GM19438 (cell line): ENCODE data around the gene BTBD9.

Source experiments
- ATAC-seq: cut with Tn5 transposase; IDR thresholded peaks from one replicate; pipeline ENCODE4 v1.9.1; 2021; ENCODE audit warnings: low read depth; ENCODE audit not compliant: unreplicated experiment

Gene BTBD9

DNA sequence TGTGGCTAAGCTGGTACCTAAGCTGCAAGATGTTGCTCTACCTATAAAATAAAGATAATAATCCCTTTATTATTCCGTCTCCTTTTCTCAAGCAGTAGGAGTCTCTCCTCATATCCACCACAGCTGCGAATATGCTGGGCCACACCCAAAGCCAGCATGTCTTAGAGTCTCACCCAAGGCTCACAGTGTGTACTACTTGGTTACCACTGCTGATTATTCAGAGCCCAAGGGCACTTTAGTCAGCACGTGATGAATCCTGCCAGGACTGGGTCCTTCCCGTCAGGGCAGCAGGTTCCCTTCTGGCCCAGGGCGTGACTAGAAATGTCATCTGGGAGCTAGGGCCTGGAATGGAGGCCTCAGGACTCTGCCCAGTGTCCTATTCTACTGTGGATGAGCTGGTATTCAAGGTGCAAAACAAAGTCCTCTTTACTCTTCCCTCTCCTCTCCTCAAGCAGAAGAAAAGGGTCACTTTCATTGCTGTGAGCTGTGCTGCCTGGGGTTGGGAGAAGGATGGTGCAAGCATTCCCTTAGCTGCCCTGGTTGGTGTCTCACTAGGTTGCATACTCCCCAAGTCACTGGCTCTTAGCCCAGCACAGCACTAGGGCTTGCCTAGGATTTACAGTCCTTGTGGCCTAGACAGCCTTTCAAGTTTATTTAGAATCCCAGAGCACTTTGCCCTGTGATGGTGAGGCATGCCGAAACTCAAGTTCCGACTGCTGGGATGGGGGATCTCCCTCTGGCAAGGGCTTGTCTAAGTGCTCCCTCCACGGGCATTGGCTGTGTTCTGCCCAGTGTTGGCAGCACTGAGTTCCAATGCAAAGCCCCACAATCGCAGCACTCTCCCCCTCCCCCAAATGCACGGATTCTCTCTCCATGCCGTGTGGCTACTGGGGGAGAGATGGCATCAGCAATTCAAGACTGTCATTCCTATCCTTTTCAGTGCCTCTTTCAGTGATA, 320.2 kb downstream of the BTBD9 start:
- ATAC-seq: no peak

- no peak for ATAC-seq
Measured at GRCh38 chr6:38316099-38316868, 323.4 kb downstream of the BTBD9 start.

DNA sequence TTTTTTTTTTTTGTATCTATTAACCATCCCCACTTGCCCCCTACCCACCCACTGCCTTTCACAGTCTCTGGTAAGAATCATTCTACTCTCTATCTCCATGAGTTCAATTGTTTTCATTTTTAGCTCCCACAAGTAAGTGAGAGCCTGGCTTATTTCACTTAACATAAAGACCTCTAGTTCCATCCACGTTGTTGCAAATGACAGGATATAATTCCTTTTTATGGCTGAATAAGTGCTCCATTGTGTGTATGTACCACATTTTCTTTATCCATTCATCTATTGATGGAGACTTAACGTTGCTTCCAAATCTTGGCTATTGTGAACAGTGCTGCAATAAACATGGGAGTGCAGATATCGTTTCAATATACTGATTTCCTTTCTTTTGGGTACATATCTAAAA, 328.5 kb downstream of the BTBD9 start:
- no peak for ATAC-seq

DNA sequence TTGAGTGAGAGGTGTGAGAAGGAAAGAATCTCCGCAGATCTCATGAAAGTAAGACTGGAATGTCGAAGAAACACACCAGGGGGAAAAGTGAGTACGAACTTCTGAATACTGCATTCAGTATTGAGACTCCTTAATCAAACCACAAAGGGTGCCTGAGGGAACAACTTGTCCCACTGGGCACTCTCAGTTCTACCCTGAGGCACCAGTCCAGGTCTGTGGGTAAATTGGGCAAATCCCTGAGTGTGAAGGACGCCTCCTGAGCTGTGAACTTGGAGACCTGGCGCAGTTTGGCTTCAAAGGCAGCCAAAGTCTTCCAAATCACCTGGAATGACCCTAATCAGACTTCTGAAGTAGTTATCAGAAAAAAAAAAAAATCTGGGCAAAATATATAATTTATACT, 329.7 kb downstream of the BTBD9 start:
- ATAC-seq: no peak

GRCh38 chr6:38307740-38308139, 332.0 kb downstream of the BTBD9 start:
- ATAC-seq: peak; percentile 58

DNA sequence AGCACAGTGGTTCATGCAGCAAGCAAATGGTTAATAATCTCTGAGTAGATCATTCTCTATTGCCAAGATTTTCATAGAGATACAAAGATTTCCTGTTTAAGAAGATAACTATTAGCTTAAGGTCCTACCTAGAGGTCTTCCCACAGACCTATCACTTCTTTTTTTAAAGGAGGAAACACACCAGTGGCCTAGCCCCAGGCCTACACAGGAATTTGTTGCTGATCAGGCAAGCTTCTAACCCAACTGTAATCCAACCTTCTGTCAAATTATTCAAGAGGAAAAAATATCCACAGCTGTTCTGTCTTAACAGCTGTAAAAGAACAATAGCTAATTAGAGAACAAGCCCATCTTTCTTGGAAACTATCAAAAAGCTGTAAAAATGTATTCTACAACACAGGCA, 332.8 kb downstream of the BTBD9 start:
- no peak for ATAC-seq

- peak; percentile 56 for ATAC-seq
Measured at GRCh38 chr6:38305995-38306681, 333.6 kb downstream of the BTBD9 start.

DNA sequence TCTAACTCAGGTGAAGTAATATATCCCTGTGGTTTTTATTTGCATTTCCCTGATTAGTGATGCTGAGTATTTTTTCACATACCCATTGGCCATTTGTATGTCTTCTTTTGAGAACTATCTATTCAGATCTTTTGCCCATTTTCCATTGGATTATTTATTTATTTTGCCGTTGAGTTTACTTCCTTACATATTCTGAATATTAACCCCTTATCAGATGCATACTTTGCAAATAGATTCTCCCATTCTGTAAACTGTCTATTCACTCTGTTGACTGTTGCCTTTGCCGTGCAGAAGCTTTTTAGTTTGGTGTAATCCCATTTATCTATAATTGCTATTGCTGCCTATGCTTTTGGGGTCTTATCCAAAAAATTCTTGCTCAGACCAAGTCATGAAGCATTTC, 336.9 kb downstream of the BTBD9 start:
- ATAC-seq: no peak

DNA sequence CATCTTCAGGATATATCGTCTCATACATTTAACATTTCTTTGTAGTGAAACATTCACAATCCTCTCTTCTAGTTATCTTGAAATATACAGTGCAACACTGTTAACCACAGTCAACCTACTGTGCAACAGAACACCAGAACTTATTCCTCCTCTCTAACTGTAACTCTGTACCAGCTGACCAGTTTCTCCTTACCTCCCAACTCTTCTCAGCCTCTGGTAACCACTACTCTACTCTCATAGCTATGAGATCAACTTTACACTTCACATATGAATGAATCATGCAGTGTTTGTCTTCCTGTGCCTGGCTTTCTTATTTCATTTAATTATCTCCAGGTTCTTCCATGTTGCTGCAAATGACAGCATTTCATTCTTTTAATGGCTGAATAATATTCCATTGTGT, 337.6 kb downstream of the BTBD9 start:
- ATAC-seq: no peak

GRCh38 chr6:38290133-38290799, 349.5 kb downstream of the BTBD9 start:
- ATAC-seq: no peak

DNA sequence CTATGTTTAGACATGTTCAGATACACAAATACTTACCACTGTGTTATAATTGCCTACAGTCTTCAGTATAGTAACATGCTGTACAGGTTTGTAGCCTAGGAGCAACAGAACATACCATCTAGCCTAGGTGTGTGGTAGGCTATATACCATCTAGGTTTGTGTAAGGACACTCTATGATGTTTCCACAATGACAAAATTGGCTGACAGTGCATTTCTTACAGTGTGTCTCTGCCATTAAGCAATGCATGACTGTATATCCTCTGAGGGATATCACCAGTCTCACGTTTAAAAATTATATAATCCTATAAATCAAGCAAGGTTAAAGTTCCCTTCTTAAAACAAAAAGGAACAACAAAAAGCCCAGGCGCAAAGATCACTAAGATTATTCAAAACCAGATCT, 352.2 kb downstream of the BTBD9 start:
- no peak for ATAC-seq

- ATAC-seq: no peak
Measured at GRCh38 chr6:38284802-38285394, 354.8 kb downstream of the BTBD9 start.

- no peak for ATAC-seq
Measured at GRCh38 chr6:38283734-38284362, 355.9 kb downstream of the BTBD9 start.

DNA sequence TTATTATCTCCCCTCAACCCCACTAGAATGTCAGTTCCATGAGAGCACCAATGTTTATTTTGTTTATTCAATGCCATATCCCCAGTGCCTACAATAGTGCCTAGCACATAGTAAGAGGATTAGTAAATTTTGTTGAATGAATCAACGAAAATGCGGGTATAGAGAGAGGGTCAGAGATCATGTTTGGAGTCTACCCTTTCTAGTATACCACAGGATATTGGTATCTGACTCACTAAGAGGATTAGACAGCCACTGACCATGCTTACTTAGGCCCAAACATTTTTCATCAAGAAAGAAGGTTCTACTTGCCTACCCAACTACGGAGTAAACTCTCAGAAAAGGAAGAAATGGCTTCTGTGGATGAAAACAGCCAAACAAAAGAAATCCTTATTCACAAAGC, 356.8 kb downstream of the BTBD9 start:
- no peak for ATAC-seq

- ATAC-seq: no peak
Measured at GRCh38 chr6:38281126-38281525, 358.6 kb downstream of the BTBD9 start.

GRCh38 chr6:38279963-38280588, 359.7 kb downstream of the BTBD9 start:
- ATAC-seq: no peak

DNA sequence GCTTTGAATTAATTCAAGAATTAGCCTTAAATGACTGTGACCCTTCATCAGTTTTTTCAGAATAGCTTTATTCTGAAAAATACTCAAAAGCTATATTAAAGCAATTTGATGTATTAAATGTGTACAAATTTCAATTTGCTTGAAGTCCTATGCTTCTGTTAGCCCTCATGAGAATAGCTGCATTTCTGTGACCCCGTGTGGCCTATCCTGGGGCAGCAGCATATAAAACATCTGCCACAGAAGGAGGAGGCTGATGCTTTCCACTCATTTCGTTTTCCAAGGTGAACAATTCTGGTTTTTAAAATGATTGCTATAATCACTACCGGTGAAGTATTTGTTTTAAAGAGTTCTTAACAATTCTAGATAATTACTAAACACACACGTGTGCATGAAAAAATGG, 360.3 kb downstream of the BTBD9 start:
- ATAC-seq: no peak

GRCh38 chr6:38273325-38273724, 366.4 kb downstream of the BTBD9 start:
- no peak for ATAC-seq

- ATAC-seq: no peak
Measured at GRCh38 chr6:38272222-38272621, 367.5 kb downstream of the BTBD9 start.
